HG03095 (cell line): ENCODE measurements around the gene SEMA4G.
"Not testable (repeated sequence)": the region's sequence is repeated elsewhere in the genome, so short reads cannot be mapped to it uniquely, and the experiment has no call there.

Experiments used
- ATAC-seq: cut with Tn5 transposase; IDR thresholded peaks from one replicate; pipeline ENCODE4 v1.9.1; 2021; ENCODE audit warnings: moderate library complexity; ENCODE audit not compliant: unreplicated experiment

Gene SEMA4G

GRCh38 chr10:100970076-100970913 lies 991 bp downstream of the SEMA4G start:
- no peak for ATAC-seq

- no peak for ATAC-seq
Observed at GRCh38 chr10:100970914-100971811, 1.9 kb downstream of the SEMA4G start.

GRCh38 chr10:100972115-100972903 lies 3.0 kb downstream of the SEMA4G start:
- no peak for ATAC-seq

- no peak for ATAC-seq
Observed at GRCh38 chr10:100972904-100973535, 3.7 kb downstream of the SEMA4G start.

- ATAC-seq = not testable (repeated sequence)
Observed at GRCh38 chr10:100975397-100975796, 6.1 kb downstream of the SEMA4G start.

- ATAC-seq = no peak
Observed at GRCh38 chr10:100976906-100977305, 7.6 kb downstream of the SEMA4G start.

GRCh38 chr10:100977436-100977835 lies 8.1 kb downstream of the SEMA4G start:
- ATAC-seq = no peak

GRCh38 chr10:100978121-100978900 lies 9.0 kb downstream of the SEMA4G start:
- ATAC-seq = no peak

GRCh38 chr10:100978901-100979195 lies 9.5 kb downstream of the SEMA4G start:
- ATAC-seq = no peak

GRCh38 chr10:100979791-100980272 lies 10.5 kb downstream of the SEMA4G start:
- ATAC-seq = no peak

- ATAC-seq = no peak
Observed at GRCh38 chr10:100980311-100980710, 11.0 kb downstream of the SEMA4G start.

GRCh38 chr10:100980711-100981110 lies 11.4 kb downstream of the SEMA4G start:
- ATAC-seq = no peak

GRCh38 chr10:100981178-100981772 lies 12.0 kb downstream of the SEMA4G start:
- ATAC-seq = no peak

GRCh38 chr10:100982916-100983830 lies 13.9 kb downstream of the SEMA4G start:
- no peak for ATAC-seq

- no peak for ATAC-seq
Observed at GRCh38 chr10:100983868-100984671, 14.8 kb downstream of the SEMA4G start.

- no peak for ATAC-seq
Observed at GRCh38 chr10:100984672-100985177, 15.4 kb downstream of the SEMA4G start.

GRCh38 chr10:100985336-100985735 lies 16.0 kb downstream of the SEMA4G start:
- ATAC-seq = no peak

GRCh38 chr10:100986623-100986951 lies 17.3 kb downstream of the SEMA4G start:
- ATAC-seq = no peak
